Measurements from ENCODE around the gene TIGD6.
"Not testable (repeated sequence)": the region's sequence is repeated elsewhere in the genome, so short reads cannot be mapped to it uniquely, and the experiment has no call there.

The TIGD6 gene

GRCh38 chr5:150000256-150000989 lies at the start of gene TIGD6, which contains the start of gene HMGXB3:
TSS of gene TIGD6 (minus strand) at chr5:150000654. CDS start at chr5:149996348, 4,306 bp downstream.
TSS of gene HMGXB3 (plus strand) at chr5:150000739. CDS start at chr5:150004853, 4,114 bp downstream.
- DNase-seq: peak; percentile 91 to 94

- no peak for DNase-seq
These were observed 45.6 kb upstream of the TIGD6 start for GRCh38 chr5:150046031-150046430.

- no peak for DNase-seq
These were observed 45.1 kb upstream of the TIGD6 start for GRCh38 chr5:150045549-150045948.

- DNase-seq: no peak
These were observed 44.3 kb upstream of the TIGD6 start for GRCh38 chr5:150044712-150045111.

GRCh38 chr5:150044329-150044681 lies 43.9 kb upstream of the TIGD6 start:
- DNase-seq: no peak

- no peak for DNase-seq
These were observed 43.3 kb upstream of the TIGD6 start for GRCh38 chr5:150043657-150044328.

- no peak for DNase-seq
These were observed 42.0 kb upstream of the TIGD6 start for GRCh38 chr5:150042459-150042858.

- DNase-seq: no peak
These were observed 38.1 kb upstream of the TIGD6 start for GRCh38 chr5:150038547-150038946.

DNA sequence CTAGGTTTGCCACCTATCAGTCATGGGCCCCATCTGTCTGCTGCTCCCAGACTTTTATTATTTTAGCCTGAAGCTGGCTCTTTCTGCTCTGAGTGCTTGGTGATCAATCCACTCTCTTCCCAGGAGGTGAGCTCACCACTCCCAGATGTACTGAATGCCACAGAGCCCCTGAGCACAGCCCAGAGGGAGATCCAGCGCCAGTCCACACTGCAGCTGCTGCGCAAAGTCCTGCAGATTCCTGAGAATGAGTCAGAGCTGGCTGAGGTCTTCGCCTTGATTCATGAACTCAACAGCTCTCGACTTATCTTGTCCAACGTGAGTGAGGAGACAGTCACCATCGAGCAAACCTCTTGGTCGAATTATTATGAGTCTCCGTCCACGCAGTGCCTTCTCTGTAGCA lies 36.1 kb upstream of the TIGD6 start:
- DNase-seq: no peak

- no peak for DNase-seq
These were observed 34.9 kb upstream of the TIGD6 start for GRCh38 chr5:150035139-150035895.

GRCh38 chr5:150034662-150035061 lies 34.2 kb upstream of the TIGD6 start:
- DNase-seq: no peak

DNA sequence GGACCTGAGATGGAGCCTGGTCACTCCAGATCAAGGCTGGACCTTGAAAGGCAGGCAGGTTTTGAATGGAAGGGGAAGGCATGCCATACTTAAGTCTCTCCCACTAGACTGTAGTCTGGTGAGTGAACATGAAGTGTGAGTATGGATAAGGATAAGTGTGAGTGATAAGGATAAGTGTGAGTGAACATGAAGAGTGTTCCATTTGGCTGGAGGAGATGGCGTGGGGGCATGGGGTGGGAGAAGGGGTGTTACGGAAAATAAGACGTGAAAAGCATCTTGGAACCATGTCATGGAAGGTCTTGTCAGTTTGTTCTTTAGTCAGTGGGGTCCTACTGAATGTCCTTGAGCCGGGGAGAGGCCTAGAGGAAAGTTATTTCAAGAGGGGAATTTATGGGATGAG lies 32.9 kb upstream of the TIGD6 start:
- DNase-seq: no peak

DNA sequence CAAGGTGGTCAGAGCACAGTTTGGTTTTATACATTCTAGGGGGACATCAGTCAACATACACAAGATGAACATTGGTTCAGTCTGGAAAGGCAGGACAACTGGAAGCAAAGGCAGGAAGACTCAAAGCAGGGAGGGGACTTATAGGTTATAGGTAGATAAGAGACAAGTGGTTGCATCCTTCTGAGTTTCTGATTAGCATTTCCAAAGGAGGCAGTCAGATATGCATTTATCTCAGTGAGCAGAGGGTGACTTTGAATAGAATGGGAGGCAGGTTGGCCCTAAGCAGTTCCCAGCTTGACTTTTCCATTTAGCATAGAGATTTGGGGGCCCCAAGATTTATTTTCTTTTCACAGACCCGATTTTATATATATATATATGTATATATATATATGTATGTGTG lies 27.6 kb upstream of the TIGD6 start:
- not testable (repeated sequence) for DNase-seq

DNA sequence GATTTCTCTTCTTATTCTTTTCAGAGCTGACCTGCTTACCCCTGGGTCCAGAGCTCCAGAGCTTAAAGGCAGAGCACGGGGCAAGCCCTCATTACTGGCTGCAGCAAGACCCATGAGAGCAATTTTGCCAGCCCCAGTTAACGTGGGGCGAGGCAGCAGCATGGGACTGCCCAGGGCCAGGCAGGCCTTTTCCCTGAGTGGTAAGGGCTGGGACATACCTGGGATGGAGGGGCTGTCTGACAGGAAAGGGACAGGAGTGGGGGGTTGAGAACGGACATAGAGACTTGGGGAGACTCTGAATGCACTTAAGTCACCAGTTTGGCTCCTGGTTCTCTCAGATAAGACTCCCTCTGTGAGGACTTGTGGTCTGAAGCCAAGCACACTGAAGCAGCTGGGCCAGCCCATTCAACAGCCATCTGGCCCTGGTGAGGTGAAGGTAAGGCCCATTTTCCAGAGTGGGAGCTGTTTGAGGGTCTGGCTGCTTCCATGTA lies 26.3 kb upstream of the TIGD6 start:
- DNase-seq: no peak

GRCh38 chr5:150024346-150024984 lies 24.0 kb upstream of the TIGD6 start:
- no peak for DNase-seq

- DNase-seq: no peak
These were observed 22.7 kb upstream of the TIGD6 start for GRCh38 chr5:150023136-150023535.

DNA sequence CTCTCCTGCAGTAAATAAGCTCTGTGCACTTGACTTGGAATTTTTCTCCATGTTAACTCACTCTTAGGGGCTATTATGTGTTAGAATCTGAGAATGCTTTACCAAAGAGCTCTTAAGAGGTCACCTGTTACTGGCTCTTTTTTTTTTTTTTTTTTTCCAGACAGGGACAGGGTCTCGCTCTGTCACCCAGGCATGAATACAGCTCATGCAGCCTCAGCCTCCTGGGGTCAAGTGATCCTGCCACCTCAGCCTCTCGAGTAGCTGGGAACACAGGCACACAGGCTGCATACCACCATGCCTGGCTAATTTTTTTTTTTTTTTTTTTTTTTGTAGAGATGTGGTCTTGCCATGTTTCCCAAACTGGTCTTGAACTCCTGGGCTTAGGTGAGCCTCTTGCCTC lies 22.2 kb upstream of the TIGD6 start:
- DNase-seq: no peak

GRCh38 chr5:150022158-150022531 lies 21.7 kb upstream of the TIGD6 start:
- no peak for DNase-seq

- no peak for DNase-seq
These were observed 21.2 kb upstream of the TIGD6 start for GRCh38 chr5:150021491-150022157.

DNA sequence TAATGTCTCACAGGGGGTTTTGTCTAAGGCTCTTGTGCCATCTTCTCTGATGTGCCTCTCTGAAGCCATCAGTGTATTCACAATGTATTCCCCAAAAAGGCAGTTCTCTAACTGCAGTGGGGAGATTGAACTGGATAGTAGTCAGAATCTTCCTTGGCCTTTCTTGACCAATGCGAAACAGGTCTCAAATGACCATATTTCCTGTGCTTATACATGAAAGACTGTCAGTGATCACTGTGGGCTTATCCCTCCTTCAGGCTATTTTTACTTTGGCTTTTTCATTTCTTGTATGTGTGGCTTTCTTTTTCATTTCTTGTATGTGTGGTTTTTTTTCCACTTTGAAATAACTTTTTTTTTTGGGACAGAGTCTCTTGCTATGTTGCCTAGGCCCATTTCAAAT lies 19.8 kb upstream of the TIGD6 start:
- no peak for DNase-seq

- no peak for DNase-seq
These were observed 17.0 kb upstream of the TIGD6 start for GRCh38 chr5:150017226-150018005.

DNA sequence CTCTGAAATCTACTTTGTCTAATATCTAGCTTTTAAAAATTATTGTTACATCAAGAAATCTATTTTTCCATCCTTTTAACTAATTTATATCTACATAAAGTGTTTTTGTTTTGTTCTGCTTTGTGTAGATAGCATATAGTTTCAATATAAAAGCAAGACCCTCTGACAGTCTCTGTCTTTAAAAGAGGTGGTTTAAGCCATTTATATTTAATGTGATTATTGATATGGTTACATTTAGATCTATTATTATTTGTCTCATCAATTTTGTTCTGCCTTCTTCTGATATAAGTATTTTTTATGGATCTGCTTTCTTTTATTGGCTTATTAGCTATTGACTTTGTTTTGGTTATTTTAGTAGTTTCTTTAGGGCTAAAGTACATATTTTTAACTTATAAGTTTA lies 16.1 kb upstream of the TIGD6 start:
- DNase-seq: no peak
